GM10248 (cell line): ENCODE results near the gene SOS1.
A peak's percentile ranks its signal among the peaks of the same experiment; 100 is the strongest.

ENCODE experiments used
- CTCF ChIA-PET: fragments of 300-600 bp; sonication (Branson Sonifier 250); formaldehyde crosslinking; extraction: SDS; loops from one replicate; lab custom pipeline; 2021; ENCODE audit warnings: antibody characterized with exemption; lab: Yijun Ruan, JAX
- POLR2A ChIA-PET: fragments of 350-650 bp; sonication (Branson Sonifier 250); formaldehyde crosslinking; extraction: SDS; loops from one replicate; lab custom pipeline; 2020; ENCODE audit warnings: antibody characterized with exemption; lab: Yijun Ruan, JAX
- DNase-seq: peaks from one replicate; pipeline ENCODE4 v3.0.0; 2012; ENCODE audit errors: extremely low spot score
- TF ChIP-seq, protein P1 (sequence below): IDR thresholded peaks from 2 replicates; pipeline ENCODE4 v1.5.1; 2012; ENCODE audit warnings: mild to moderate bottlenecking, low read depth; ENCODE audit errors: extremely low read depth, missing control alignments, control extremely low read depth

SOS1 gene

DNA sequence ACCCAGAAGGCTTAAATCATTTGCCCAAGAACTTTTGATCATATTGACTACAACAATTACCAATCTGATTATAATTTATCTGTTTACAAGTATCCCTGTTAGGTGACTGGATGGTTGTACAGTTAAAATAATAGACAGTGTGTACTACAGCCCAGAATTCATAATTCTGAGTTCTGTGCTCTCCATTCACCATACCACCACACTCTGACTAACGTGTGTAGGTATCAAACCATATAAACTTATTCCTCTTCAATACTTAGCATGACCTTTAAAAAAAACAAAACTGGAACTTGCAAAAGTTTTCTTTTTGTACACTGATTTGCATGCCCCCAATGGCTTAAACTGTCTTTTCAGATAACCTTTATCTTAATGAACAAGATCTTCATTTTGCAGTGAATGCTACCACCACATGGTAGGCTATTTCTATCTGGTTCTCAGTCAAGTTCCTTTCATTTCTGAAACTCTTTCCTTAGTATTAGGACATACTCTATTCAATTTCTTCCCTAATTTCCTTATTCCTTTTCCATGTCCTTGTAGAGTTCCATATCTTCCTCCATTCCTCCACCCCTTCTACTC lies 50.9 kb downstream of the SOS1 start:
- DNase-seq: no peak
- TF ChIP-seq, protein P1, sequence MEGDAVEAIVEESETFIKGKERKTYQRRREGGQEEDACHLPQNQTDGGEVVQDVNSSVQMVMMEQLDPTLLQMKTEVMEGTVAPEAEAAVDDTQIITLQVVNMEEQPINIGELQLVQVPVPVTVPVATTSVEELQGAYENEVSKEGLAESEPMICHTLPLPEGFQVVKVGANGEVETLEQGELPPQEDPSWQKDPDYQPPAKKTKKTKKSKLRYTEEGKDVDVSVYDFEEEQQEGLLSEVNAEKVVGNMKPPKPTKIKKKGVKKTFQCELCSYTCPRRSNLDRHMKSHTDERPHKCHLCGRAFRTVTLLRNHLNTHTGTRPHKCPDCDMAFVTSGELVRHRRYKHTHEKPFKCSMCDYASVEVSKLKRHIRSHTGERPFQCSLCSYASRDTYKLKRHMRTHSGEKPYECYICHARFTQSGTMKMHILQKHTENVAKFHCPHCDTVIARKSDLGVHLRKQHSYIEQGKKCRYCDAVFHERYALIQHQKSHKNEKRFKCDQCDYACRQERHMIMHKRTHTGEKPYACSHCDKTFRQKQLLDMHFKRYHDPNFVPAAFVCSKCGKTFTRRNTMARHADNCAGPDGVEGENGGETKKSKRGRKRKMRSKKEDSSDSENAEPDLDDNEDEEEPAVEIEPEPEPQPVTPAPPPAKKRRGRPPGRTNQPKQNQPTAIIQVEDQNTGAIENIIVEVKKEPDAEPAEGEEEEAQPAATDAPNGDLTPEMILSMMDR: no peak
- ChIA-PET POLR2A (no interaction called here), CTCF (interaction anchor here (0.9 to 1.5 kb wide), 4 partner anchors 20 to 158 kb away, joined by 3 to 4 read pairs (median 4); no protein-coding TSS in a partner anchor)

DNA sequence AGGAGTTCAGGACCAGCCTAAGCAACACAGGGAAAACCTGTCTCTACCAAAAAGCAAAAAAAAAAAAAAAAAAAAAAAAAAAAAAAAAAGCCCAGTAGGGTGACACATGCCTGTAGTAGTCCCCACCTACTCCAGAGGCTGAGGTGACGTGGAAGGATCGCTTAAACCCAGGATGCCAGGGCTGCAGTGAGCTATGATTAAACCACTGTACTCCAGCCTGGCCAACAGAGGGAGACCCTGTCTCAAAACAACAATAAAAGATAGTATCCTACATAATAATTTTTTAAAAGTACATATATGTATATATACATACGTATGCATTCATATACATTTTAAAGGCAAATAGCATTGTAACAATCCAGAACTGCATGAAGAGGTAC lies 51.7 kb downstream of the SOS1 start:
- TF ChIP-seq, protein P1: peak; percentile 8
- CTCF ChIA-PET: interaction anchor here (1.0 to 1.5 kb wide), 4 partner anchors 10 to 158 kb away, joined by 3 to 4 read pairs (median 4); no protein-coding TSS in a partner anchor
- POLR2A ChIA-PET: no interaction called here
- no peak for DNase-seq

DNA sequence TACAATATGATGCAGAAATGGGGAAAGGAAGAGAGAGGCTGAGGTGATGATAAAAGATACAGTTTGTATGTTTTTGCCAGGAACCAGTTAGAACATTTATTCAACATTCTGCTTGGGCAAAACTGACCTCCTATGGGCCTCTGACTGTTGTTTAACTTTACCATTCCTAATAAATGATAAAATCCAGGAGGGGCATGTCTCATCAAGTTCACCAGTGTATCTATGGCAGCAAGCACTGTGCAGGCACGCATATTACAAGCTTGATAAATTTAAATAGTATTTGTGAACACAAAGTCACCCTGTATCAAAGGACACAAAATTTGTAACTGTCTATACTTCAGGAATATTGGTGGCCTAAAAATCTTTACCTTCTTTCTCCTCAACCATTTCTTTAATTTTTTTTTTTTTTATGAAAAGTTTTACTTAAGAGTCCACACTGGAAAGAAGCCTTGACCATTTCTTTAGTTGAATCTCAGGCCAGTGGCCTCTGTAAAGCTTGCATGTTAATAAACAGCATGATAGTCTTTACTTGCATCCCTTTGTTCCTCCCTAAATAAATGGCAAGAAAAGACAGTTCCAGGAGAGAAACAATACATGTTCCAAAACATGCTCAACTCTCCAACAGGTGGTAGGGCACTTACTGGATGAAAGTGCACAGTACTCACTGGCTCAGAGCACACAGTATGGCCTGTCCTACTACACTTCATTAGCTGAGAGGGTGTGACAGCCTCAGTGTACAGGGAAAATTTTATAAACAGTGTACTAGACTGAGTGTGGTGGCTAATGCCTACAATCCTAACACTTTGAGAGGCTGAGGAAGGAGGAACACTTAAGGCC lies 52.3 kb downstream of the SOS1 start:
- ChIA-PET POLR2A (no interaction called here), CTCF (interaction anchor here (1.0 to 15.5 kb wide), 5 partner anchors 10 to 160 kb away, joined by 3 to 289 read pairs (median 4); no protein-coding TSS in a partner anchor)
- TF ChIP-seq, protein P1: no peak
- DNase-seq: no peak

DNA sequence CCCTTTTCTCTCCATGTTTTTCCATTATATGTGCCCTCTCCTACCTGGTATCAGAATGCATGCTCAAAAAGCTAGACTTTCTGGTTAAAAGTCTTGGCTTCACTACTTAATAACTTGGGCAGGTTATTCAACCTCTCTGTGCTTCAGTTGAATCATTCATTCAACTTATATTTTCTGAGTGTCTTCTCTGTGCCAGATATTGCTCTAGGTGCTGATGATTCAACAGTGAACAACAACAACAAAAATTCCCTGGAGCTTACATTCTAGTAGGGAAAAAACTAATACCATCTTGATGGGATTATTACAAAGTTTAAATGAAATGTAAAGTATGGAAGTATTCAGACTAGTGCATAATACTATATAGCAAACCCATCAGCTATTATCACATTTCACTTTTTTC lies 55.2 kb downstream of the SOS1 start:
- TF ChIP-seq, protein P1: no peak
- no peak for DNase-seq
- ChIA-PET CTCF (interaction anchor here (1.3 to 15.5 kb wide), 2 partner anchors 55 to 162 kb away, joined by 4 to 289 read pairs; partner anchors contain the start of gene SOS1), POLR2A (no interaction called here)

DNA sequence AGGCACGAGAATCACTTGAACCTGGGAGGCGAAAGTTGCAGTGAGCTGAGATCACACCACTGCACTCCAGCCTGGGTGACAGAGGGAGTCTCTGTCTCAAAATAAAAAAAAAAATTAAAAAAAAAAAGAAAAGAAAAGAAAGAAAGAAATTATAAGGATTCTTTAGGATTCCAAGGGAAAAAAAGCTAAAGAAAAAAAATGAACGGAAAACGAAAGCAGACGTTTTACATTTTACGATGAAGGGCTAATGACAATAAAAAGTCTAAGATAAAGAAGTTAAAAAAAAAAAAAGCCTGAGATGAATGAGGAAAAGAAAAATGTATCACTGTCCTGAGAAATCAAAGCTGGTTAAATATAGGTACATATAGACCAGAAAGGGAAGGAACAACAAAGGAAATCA lies 58.5 kb downstream of the SOS1 start:
- POLR2A ChIA-PET: no interaction called here

DNA sequence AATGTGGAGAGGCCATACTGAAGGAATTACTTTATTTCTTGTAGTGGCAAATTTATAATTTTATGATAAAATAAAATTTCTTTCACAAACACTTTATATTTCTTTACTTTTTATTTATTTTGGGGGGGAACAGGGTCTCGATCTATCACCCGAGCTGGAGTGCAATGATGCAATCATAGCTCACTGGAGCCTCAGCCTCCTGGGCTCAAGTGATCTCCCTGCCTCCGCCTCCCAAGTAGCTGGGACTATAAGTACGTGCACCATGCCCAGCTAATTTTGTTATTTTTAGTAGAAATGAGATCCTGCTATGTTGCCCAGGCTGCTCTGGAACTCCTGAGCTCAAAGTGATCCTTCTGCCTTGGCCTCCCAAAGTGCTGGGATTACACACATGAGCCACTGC lies 59.6 kb downstream of the SOS1 start:
- DNase-seq: no peak
- CTCF ChIA-PET: interaction anchor here (1.3 to 15.5 kb wide), 4 partner anchors 61 to 167 kb away, joined by 3 to 289 read pairs (median 6); no protein-coding TSS in a partner anchor
- TF ChIP-seq, protein P1: no peak
- POLR2A ChIA-PET: no interaction called here

More for the DNA sequence above, 58.5 kb downstream of the SOS1 start:
- CTCF ChIA-PET: interaction anchor here (1.4 to 15.5 kb wide), 5 partner anchors 58 to 166 kb away, joined by 3 to 289 read pairs (median 8); partner anchors contain the start of gene SOS1
- DNase-seq: no peak
- TF ChIP-seq, protein P1: no peak
